SIG-M5 (cell line): ENCODE results near the gene E4F1.

Source experiments
- DNase-seq: peaks from one replicate; lab custom pipeline; 2025; lab: John Stamatoyannopoulos, UW

E4F1 gene, protein sequence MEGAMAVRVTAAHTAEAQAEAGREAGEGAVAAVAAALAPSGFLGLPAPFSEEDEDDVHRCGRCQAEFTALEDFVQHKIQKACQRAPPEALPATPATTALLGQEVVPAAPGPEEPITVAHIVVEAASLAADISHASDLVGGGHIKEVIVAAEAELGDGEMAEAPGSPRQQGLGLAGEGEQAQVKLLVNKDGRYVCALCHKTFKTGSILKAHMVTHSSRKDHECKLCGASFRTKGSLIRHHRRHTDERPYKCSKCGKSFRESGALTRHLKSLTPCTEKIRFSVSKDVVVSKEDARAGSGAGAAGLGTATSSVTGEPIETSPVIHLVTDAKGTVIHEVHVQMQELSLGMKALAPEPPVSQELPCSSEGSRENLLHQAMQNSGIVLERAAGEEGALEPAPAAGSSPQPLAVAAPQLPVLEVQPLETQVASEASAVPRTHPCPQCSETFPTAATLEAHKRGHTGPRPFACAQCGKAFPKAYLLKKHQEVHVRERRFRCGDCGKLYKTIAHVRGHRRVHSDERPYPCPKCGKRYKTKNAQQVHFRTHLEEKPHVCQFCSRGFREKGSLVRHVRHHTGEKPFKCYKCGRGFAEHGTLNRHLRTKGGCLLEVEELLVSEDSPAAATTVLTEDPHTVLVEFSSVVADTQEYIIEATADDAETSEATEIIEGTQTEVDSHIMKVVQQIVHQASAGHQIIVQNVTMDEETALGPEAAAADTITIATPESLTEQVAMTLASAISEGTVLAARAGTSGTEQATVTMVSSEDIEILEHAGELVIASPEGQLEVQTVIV

GRCh38 chr16:2223221-2223941 lies at the start of gene E4F1:
TSS of gene E4F1 (plus strand) at chr16:2223591. CDS start at chr16:2223614, 23 bp downstream.
- DNase-seq: peak; percentile 95

- DNase-seq: no peak
These were observed 49.5 kb upstream of the E4F1 start for GRCh38 chr16:2173916-2174315.

DNA sequence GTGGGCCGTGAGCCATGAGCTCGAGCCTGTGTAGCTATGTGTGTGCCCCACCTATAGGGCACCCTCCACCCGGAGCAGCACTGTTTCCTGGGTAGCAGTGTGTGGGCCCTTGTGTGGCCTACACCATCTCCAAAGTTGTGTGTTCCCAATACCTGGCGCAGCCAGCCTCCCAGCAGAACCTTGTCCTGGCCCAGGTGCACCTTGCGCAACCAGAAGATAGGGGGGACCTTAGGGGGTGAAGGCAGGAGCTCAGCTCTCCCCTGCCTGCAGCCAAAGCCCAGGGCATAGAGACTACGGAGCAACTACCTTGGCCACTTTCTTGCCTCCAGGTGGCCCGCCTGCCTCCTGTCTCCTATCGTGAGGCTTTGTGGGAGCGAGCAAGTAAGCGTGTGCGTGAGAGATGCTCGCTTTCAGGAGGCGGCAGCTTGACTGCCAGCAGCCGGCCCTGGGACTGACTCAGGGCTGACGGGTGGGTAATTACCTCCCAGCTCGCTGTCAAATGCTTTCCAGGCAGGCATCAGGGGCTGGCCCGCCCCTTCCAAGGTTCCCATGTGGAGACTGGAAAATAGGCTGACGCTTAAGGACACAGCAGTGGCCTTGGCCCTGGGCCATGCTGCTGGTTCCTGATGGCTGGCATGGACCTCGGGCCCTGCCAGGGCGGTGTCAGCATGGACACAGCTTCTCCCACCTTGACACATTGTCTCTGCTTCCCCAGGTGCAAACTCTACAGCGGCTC lies 48.8 kb upstream of the E4F1 start:
- no peak for DNase-seq

DNA sequence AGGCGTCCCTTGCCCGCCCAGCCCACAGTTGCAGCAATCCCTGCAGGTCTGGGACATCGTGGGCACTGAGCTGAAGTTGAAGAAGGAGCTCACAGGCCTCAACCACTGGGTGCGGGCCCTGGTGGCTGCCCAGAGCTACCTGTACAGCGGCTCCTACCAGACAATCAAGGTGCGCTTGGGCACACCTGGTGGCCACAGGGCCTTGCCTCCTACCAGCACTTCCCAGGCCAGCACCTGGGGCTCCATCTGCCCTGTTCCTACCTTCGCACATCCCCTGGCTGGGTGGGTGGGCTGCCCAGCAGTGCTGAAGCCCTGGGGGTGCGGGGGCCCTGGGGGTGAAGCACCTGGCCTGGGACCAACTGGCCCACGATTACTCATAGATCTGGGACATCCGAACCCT lies 47.9 kb upstream of the E4F1 start:
- no peak for DNase-seq

GRCh38 chr16:2176047-2176446 lies 47.3 kb upstream of the E4F1 start:
- no peak for DNase-seq

DNA sequence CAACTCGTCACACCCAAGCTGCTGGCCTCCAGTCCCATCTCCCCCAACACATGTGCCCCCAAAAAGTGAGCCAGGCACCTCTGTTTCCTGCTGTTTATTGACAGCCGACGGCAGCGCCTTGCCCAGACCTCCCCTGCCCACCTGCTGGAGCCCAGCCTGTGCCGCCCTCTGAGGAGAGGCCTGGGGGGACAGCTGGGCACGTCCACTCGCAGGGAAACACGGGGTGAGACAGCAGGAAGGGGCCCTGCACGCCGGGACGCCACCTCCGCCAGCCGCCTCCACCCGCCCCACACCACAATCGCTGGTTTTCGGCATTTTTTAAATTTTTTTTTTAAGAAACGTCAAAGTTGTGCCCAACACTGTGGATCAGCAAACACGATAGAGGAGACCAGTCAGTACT lies 46.3 kb upstream of the E4F1 start:
- DNase-seq: no peak

GRCh38 chr16:2177561-2177960 lies 45.8 kb upstream of the E4F1 start:
- no peak for DNase-seq

GRCh38 chr16:2178321-2179106 lies 44.9 kb upstream of the E4F1 start:
- no peak for DNase-seq

DNA sequence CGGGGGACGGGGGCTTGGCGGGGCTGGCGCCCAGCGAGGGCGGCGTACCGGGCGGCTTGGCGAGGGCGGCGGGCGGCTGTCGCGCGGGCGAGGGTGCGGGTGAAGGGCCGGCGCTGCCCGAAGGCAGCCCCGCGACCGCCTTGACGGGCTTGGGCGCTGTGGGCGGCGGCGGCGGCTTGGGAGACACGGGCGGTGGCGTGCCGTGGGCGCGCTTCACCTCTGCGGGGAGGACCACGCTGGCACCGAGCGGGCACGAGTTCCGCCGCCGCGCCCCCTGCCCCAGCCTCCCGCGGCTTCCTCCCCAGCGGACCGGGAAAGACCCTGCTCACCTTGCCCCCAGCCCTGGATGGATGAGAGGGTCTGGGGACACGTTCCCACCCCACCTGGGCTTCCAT lies 44.3 kb upstream of the E4F1 start:
- DNase-seq: no peak

DNA sequence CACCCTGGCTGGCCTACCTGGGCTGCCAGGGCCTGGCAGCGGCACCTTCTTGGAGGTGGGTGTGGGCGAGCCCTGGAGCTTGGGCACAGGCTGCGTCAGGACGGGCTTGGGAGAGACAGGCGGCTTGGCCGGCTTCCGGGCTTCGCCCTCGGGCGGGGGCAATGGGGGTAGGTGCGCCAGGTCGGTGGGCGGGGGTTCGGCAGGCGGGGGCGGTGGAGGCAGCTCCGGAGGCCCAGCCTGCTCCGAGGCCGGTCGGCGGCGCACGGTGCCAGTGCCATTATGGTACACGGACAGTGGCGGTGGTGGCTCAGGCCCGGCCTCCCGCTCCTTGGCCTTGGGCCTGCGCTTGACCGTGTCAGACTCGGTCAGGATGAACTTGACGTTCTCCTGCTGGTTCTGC lies 43.8 kb upstream of the E4F1 start:
- DNase-seq: no peak

- DNase-seq: no peak
These were observed 42.9 kb upstream of the E4F1 start for GRCh38 chr16:2180461-2180860.

DNA sequence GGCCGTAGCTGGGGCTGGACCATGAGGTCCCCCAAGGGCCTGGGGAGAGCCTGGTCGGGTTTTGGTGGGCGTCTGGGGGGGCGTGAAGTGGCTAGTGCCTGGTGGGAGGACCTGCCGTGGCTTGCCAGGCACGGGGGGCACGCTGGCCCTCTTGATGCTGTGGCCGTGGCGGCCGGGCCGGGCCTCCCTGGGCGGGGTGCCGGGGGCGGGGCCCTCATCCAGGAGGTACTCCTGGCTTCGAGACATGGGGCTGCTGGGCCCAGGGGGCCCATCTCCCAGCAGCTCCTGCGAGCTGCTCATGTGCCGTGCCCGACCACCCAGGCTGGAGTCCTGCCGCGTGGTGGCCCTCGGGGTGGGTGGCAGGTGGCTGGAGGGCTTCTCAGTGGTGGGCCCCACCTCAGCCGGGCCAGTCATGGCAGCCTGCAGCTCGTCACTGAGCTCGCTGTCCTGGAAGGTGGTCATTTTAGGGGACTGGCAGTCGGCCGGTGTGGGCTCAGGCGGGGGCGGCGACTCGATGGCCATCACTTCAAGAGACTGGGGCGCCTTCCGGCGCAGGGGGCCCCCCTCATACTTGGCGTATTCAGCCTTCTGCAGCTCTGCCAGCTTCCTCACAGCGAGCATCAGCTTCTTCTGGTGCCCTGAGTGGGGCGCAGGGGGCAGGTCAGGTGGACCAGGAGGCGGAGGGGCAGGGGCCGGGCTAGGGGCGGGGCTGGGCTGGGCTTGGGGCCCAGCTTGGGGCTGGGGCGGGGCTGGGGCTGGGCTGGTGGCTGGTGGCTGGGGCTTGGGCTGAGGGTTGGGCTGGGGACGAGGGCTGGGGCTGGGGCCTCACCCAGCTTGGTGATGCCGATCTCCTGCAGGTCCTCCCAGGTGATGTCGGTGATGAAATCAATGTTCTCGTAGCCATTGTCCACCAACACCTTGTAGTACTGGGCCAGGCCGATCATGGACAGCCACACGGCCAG lies 42.1 kb upstream of the E4F1 start:
- no peak for DNase-seq

DNA sequence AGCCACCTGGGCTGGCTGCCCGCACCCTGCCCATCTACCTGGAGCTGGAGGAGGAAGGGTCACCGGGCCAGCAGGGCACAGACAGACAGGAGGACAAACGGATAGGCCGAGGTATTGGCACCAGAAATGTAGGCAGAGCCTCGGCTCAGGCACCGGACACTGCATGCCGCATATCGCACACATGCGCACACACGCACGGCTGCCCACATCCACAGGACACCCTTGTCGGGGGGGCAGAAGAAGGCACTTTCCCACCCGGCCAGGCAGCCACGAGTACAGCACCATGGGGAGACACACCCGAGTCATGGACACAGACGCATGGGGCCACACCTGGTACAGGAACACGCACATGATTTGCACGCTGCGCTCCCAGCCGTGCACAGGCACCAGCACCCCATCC lies 41.4 kb upstream of the E4F1 start:
- no peak for DNase-seq

DNA sequence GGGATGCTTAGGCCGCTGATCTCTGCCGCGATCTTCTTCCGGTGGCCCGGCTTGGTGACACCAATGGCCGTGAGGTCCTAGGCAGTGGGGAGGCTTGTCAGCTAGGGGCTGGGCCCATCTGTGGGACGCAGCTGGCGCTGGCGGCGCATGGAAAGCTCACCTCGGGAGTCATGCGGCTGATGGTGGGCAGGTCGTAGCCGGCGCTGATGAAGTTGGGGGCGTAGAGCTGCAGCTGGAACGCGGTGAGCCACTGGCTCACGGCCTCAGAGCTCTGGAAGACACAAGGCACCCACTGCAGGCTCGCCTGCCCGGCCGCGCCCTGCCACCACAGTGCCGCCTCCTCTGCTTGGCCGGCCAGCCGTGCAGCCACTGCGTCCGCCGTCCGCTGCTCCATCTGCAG lies 39.7 kb upstream of the E4F1 start:
- DNase-seq: no peak

DNA sequence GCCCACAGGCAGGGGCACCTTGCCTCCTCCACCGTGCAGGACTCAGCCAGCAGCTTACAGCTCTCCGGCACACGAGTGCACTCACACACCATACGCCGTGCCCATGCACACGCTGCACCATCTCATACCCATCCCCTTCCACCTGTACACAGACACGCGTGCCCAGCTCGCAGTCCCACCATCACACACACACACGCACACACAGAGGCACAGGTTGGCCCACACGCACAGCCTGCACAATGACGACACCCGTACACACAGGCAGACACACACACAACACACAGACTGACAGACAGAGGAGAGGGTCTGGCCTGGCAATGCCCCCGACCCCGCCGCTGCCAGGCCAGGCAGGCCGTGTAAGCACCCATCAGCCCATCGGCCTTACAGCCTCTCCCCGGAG lies 39.0 kb upstream of the E4F1 start:
- no peak for DNase-seq

DNA sequence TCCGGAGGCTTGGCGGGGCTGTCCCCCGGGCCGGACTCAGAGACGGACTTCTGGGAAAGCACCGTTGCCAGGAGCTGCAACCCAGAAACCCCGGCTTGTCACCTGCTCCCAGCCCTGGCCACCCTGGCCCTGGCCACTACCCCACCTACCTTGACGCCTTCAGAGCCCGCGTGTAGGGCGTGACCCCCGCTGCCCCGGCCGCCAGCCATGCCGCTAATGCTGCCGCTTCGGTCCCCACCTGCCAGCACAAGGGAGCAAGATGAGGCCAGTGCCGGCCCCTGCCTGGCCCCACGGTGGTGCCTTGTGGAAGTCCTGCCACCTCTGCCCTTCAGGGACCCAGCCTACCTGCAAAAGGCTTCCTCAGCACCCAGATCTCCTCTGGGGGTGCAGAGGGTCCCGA lies 38.4 kb upstream of the E4F1 start:
- DNase-seq: no peak

- DNase-seq: no peak
These were observed 37.3 kb upstream of the E4F1 start for GRCh38 chr16:2186064-2186463.

DNA sequence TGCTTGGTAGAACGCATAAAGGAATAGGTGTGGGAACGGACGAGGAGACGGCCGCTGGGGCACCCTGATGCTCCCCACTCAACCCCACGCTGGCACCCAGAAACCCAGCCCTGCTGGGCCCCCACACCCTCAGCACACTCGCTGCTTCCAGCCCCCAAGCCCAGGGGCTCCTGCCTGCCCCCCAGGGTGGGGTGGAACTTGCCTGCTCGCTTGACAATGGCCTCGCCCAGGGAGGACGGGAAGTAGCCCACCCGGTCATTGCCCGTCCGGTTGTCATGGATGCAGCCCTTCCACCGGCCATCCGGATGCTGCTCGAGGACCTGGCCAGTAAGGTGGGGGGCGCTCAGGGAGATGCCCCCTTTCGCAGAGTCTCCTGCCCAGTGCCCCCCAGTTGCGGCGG lies 36.9 kb upstream of the E4F1 start:
- DNase-seq: no peak

GRCh38 chr16:2187212-2187611 lies 36.2 kb upstream of the E4F1 start:
- DNase-seq: no peak

DNA sequence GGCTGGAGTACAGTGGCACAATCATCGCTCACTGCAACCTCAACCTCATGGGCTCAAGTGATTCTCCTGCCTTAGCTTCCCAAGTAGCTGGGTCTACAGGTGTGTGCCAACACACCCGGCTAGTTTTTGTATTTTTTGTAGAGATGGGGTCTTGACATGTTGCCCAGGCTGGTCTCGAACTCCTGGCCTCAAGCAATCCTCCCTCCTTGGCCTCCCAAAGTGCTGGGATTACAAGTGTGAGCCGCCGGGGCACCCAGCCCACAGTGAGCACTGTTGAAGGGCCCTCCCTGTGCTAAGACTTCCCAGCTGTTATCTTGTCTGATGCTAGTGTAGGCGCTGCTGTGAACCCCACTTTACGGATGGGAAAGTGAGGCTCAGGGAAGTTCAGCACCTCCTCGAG lies 35.0 kb upstream of the E4F1 start:
- no peak for DNase-seq
